IMR-90 (cell line): Measurements from ENCODE around the gene HMGCLL1. TPM values are rescaled to one million over a fixed set of nuclear protein-coding genes. Genes with fewer than 3 reads are reported as not detected.

Experiments used
- ATAC-seq: fragments of 200-7000 bp; cut with Tn5 transposase; 2 replicates; pipeline ENCODE4 v1.9.1; 2020; ENCODE audit warnings: low read depth, mild to moderate bottlenecking, moderate library complexity
- BruUV-seq: library from RNA; stranded (reverse); fragments of 400-500 nt; replicated peaks from 2 replicates; lab custom pipeline; 2021; lab: Mats Ljungman, UMichigan
- CTCF ChIA-PET: fragments of 300-600 bp; formaldehyde crosslinking; extraction: SDS; loops from one replicate; lab custom pipeline; 2021; ENCODE audit warnings: antibody characterized with exemption; lab: Yijun Ruan, JAX
- POLR2A ChIA-PET: fragments of 300-600 bp; sonication (Branson Sonifier 250); formaldehyde crosslinking; loops from one replicate; lab custom pipeline; 2022; ENCODE audit warnings: antibody characterized with exemption; ENCODE audit not compliant: unreplicated experiment; lab: Charles Lee
- DNase-seq: peaks from one replicate; pipeline ENCODE4 v3.0.0; 2013
- H2AFZ ChIP-seq: replicated peaks from 2 replicates; pipeline ENCODE3; 2013; ENCODE audit warnings: low read length, mild to moderate bottlenecking; ENCODE audit not compliant: poor library complexity
- H2AK5ac ChIP-seq: 2 replicates; pipeline ENCODE4 v1.6.1; 2013; ENCODE audit warnings: low read depth, low read length, inconsistent platforms
- H2AK9ac ChIP-seq: replicated peaks from 2 replicates; pipeline ENCODE3; 2013; ENCODE audit warnings: mild to moderate bottlenecking, low read depth, low read length, moderate library complexity; ENCODE audit not compliant: poor library complexity
- H2BK120ac ChIP-seq: 2 replicates; pipeline ENCODE4 v1.6.1; 2013; ENCODE audit warnings: low read depth, low read length, inconsistent platforms
- H2BK15ac ChIP-seq: 3 replicates; pipeline ENCODE4 v1.6.1; 2013; ENCODE audit warnings: low read depth, low read length, inconsistent platforms
- H2BK20ac ChIP-seq: 2 replicates; pipeline ENCODE4 v1.6.1; 2013; ENCODE audit warnings: low read depth, mild to moderate bottlenecking, inconsistent platforms, low read length, moderate library complexity
- H2BK5ac ChIP-seq: 2 replicates; pipeline ENCODE4 v1.6.1; 2013; ENCODE audit warnings: mild to moderate bottlenecking, low read depth, low read length, inconsistent platforms; ENCODE audit not compliant: poor library complexity, severe bottlenecking
- H3K14ac ChIP-seq: replicated peaks from 2 replicates; pipeline ENCODE4 v1.6.1; 2013; ENCODE audit warnings: low read depth, low read length, inconsistent platforms
- H3K18ac ChIP-seq: 2 replicates; pipeline ENCODE4 v1.6.1; 2013; ENCODE audit warnings: low read depth, low read length, control low read depth
- H3K23ac ChIP-seq: 2 replicates; pipeline ENCODE4 v1.6.1; 2013; ENCODE audit warnings: low read depth, low read length, inconsistent platforms
- H3K27ac ChIP-seq: 2 replicates; pipeline ENCODE4 v1.5.1; 2013; ENCODE audit warnings: mild to moderate bottlenecking, control low read depth, low read length; ENCODE audit not compliant: insufficient read depth
- H3K27me3 ChIP-seq: 2 replicates; pipeline ENCODE4 v1.6.1; 2013; ENCODE audit warnings: low read length; ENCODE audit not compliant: control insufficient read depth, insufficient read depth
- H3K36me3 ChIP-seq: 2 replicates; pipeline ENCODE4 v1.6.1; 2013; ENCODE audit warnings: low read length, mixed read lengths; ENCODE audit not compliant: control insufficient read depth, insufficient read depth
- H3K4ac ChIP-seq: 2 replicates; pipeline ENCODE4 v1.6.1; 2013; ENCODE audit warnings: low read depth, low read length, inconsistent platforms
- H3K4me1 ChIP-seq: 2 replicates; pipeline ENCODE4 v1.6.1; 2013; ENCODE audit warnings: low read length, mixed read lengths; ENCODE audit not compliant: control insufficient read depth, insufficient read depth
- H3K4me2 ChIP-seq: 2 replicates; pipeline ENCODE4 v1.6.1; 2013; ENCODE audit warnings: low read depth, mild to moderate bottlenecking, control low read depth, low read length, moderate library complexity
- H3K4me3 ChIP-seq: 2 replicates; pipeline ENCODE4 v1.5.1; 2013; ENCODE audit warnings: low read depth, mild to moderate bottlenecking, control low read depth, low read length, moderate library complexity; ENCODE audit not compliant: insufficient read depth
- H3K56ac ChIP-seq: 2 replicates; pipeline ENCODE4 v1.6.1; 2013; ENCODE audit warnings: low read length, inconsistent platforms; ENCODE audit not compliant: insufficient read depth; ENCODE audit errors: extremely low read depth
- H3K79me1 ChIP-seq, 2 experiments: 2 replicates each; pipeline ENCODE4 v1.6.1; 2013; ENCODE audit warnings: low read length in 2 of 2, inconsistent platforms in 1 of 2, low read depth in 1 of 2
- H3K9ac ChIP-seq: 2 replicates; pipeline ENCODE4 v1.6.1; 2013; ENCODE audit warnings: low read depth, low read length, control low read depth
- H3K9me1 ChIP-seq: 2 replicates; pipeline ENCODE4 v1.6.1; 2013; ENCODE audit warnings: low read length, inconsistent platforms; ENCODE audit not compliant: insufficient read depth
- H3K9me3 ChIP-seq: 2 replicates; pipeline ENCODE4 v1.6.1; 2013; ENCODE audit warnings: low read length; ENCODE audit not compliant: control insufficient read depth, insufficient read depth
- H4K20me1 ChIP-seq: 2 replicates; pipeline ENCODE4 v1.6.1; 2013; ENCODE audit warnings: low read length, inconsistent platforms; ENCODE audit not compliant: insufficient read depth
- H4K5ac ChIP-seq: 2 replicates; pipeline ENCODE4 v1.6.1; 2013; ENCODE audit warnings: mild to moderate bottlenecking, low read depth, low read length, control low read depth
- H4K8ac ChIP-seq, 2 experiments: 2 replicates each; pipeline ENCODE4 v1.6.1; 2013; ENCODE audit warnings: low read depth in 2 of 2, low read length in 2 of 2, control low read depth in 1 of 2, inconsistent platforms in 1 of 2
- H4K91ac ChIP-seq: 2 replicates; pipeline ENCODE4 v1.6.1; 2013; ENCODE audit warnings: low read depth, low read length, inconsistent platforms; ENCODE audit not compliant: insufficient read depth
- BHLHE40 ChIP-seq: fragments of 150-350 bp; IDR thresholded peaks from 2 replicates; pipeline ENCODE4 v1.6.1; 2016; ENCODE audit warnings: mild to moderate bottlenecking, low read depth, low read length
- CTCF ChIP-seq: conservative IDR thresholded peaks from 2 replicates; pipeline ENCODE4 v1.5.1; 2012; ENCODE audit warnings: mild to moderate bottlenecking, low read depth, low read length, improper control_type of control experiment
- ELK1 ChIP-seq: fragments of 150-350 bp; IDR thresholded peaks from 2 replicates; pipeline ENCODE4 v1.6.1; 2016; ENCODE audit warnings: low read depth, mild to moderate bottlenecking, low read length, moderate library complexity, borderline replicate concordance
- FOS ChIP-seq: fragments of 150-350 bp; IDR thresholded peaks from 2 replicates; pipeline ENCODE4 v1.6.1; 2016; ENCODE audit warnings: low read depth, low read length
- MAFK ChIP-seq: IDR thresholded peaks from 2 replicates; pipeline ENCODE4 v1.6.1; 2012; ENCODE audit warnings: low read depth, low read length, improper control_type of control experiment
- MAZ ChIP-seq: IDR thresholded peaks from 2 replicates; pipeline ENCODE4 v1.6.1; 2012; ENCODE audit warnings: low read depth, mild to moderate bottlenecking, low read length, improper control_type of control experiment, moderate library complexity, borderline replicate concordance
- MXI1 ChIP-seq: IDR thresholded peaks from 2 replicates; pipeline ENCODE4 v1.6.1; 2012; ENCODE audit warnings: low read depth, mild to moderate bottlenecking, low read length, moderate library complexity, borderline replicate concordance
- NFE2L2 ChIP-seq: fragments of 150-350 bp; IDR thresholded peaks from 2 replicates; pipeline ENCODE4 v1.6.1; 2016; ENCODE audit warnings: low read depth, mild to moderate bottlenecking, low read length
- POLR2A ChIP-seq: IDR thresholded peaks from 2 replicates; pipeline ENCODE4 v1.6.1; 2012; ENCODE audit warnings: mild to moderate bottlenecking, low read depth, low read length
- RAD21 ChIP-seq: IDR thresholded peaks from 2 replicates; pipeline ENCODE4 v1.6.1; 2012; ENCODE audit warnings: low read length, improper control_type of control experiment
- RCOR1 ChIP-seq: IDR thresholded peaks from 2 replicates; pipeline ENCODE4 v1.6.1; 2012; ENCODE audit warnings: mild to moderate bottlenecking, low read length, improper control_type of control experiment; ENCODE audit not compliant: insufficient replicate concordance
- RFX5 ChIP-seq: IDR thresholded peaks from 2 replicates; pipeline ENCODE4 v1.8.0; 2012; ENCODE audit warnings: low read depth, mild to moderate bottlenecking, low read length, moderate library complexity
- SMC3 ChIP-seq: fragments of 150-350 bp; IDR thresholded peaks from 2 replicates; pipeline ENCODE4 v1.6.1; 2016; ENCODE audit warnings: low read depth, mild to moderate bottlenecking, antibody characterized with exemption, low read length, moderate library complexity
- WGBS, 2 experiments: methylation state at CpG; one replicate each; pipeline versions ENCODE4 v1.1.5 to v1.1.7; 2013; ENCODE audit warnings: missing lambda C conversion rate in 2 of 2; ENCODE audit not compliant: insufficient read length in 1 of 2; ENCODE audit errors: extremely low coverage in 2 of 2; 5-methylcytosine and 5-hydroxymethylcytosine counted together
- dilution Hi-C: fragments of 300-500 bp; cut with HindIII; formaldehyde crosslinking; loops from one replicate; pipeline ENCODE4 v1.14.3; 2018; ENCODE audit warnings: low sequenced_read_pairs; ENCODE audit not compliant: unreplicated experiment
- in situ Hi-C: fragments of 300-500 bp; cut with MboI; formaldehyde crosslinking; loops from 3 replicates; pipeline ENCODE4 v1.14.3; 2019; ENCODE audit warnings: low sequenced_read_pairs, inconsistent platforms, mixed read lengths
- intact Hi-C: fragments of 100-400 bp; cut with micrococcal nuclease; formaldehyde crosslinking; loops from 2 replicates; pipeline ENCODE4 v1.10.0; 2022
- polyA plus RNA-seq, 3 experiments: library from polyadenylated mRNA; depleted of rRNA; stranded (reverse); fragments of >200 nt; gene quantifications; 2 replicates each; pipeline ENCODE4 v1.2.3, GENCODE V29; 2012; ENCODE audit warnings: low replicate concordance in 1 of 3
- total RNA-seq: library from RNA; depleted of rRNA; stranded (reverse); fragments of >200 nt; gene quantifications from 2 replicates; pipeline ENCODE4 v1.2.3, GENCODE V29; 2012

Gene HMGCLL1
- total and polyA plus RNA-seq, 2 of the 4 experiments (the other 2 are of a cell fraction): 0.03 TPM; not detected in 1

GRCh38 chr6:55496201-55496600 is 82.8 kb downstream of the HMGCLL1 start:
- no peaks in the 10 kb centered on the region for H3K27me3 ChIP-seq
- BruUV-seq: no TSS peak
- intact Hi-C loops (no loop called here), dilution Hi-C loops (no loop called here), in situ Hi-C loops (no loop called here)
- H2AK9ac ChIP-seq: no peak overlapping the region
- no peak overlapping the region for H2BK15ac ChIP-seq
- no peak overlapping the region for H3K9ac ChIP-seq
- no peak overlapping the region for H2BK120ac ChIP-seq
- no peak overlapping the region for H4K5ac ChIP-seq
- no peak for DNase-seq
- TF ChIP-seq POLR2A (no peak), RCOR1 (no peak), MAZ (no peak), NFE2L2 (no peak), MXI1 (no peak), RAD21 (no peak), MAFK (no peak), CTCF (no peak), RFX5 (no peak), BHLHE40 (no peak), SMC3 (no peak), ELK1 (no peak), FOS (no peak)
- H4K20me1 ChIP-seq: no peaks in the 10 kb centered on the region
- H3K79me1 ChIP-seq: no peaks in the 10 kb centered on the region
- H4K8ac ChIP-seq: no peak overlapping the region
- no peaks in the 10 kb centered on the region for H3K9me1 ChIP-seq
- H2AFZ ChIP-seq: no peak overlapping the region
- no peak overlapping the region for H2BK5ac ChIP-seq
- ChIA-PET CTCF (interaction anchor here (0.6 kb wide), 1 partner anchor 21 kb away, joined by 3 read pairs; no protein-coding TSS in a partner anchor), POLR2A (no interaction called here)
- no peak overlapping the region for H3K14ac ChIP-seq
- no CpG with 5 or more reads among the region's 1 CpG for WGBS, 2 experiments
- no peak overlapping the region for H2AK5ac ChIP-seq
- no peak overlapping the region for H4K91ac ChIP-seq
- no peak overlapping the region for H2BK20ac ChIP-seq
- no peak overlapping the region for H3K4me2 ChIP-seq
- no peaks in the 10 kb centered on the region for H3K4me1 ChIP-seq
- no peaks in the 10 kb centered on the region for H3K36me3 ChIP-seq
- H3K18ac ChIP-seq: no peak overlapping the region
- no peak overlapping the region for H3K56ac ChIP-seq
- no peak overlapping the region for H3K27ac ChIP-seq
- no peak overlapping the region for H3K4ac ChIP-seq
- no peak overlapping the region for H3K4me3 ChIP-seq
- ATAC-seq: no peak
- no peak overlapping the region for H3K23ac ChIP-seq
- no peaks in the 10 kb centered on the region for H3K9me3 ChIP-seq
